Lower leg skin (tissue), 3 donors: ENCODE data around the gene CLMN.

Experiments used
- CTCF ChIP-seq, 3 donors: fragments of 450-650 bp; IDR thresholded peaks; one replicate each; pipeline ENCODE4 v1.5.1; 2016; ENCODE audit warnings: antibody characterized with exemption in 3 of 3, mild to moderate bottlenecking in 3 of 3, moderate library complexity in 2 of 3
- POLR2A ChIP-seq, 2 donors: fragments of 450-650 bp; IDR thresholded peaks; one replicate each; pipeline ENCODE4 v1.6.1; 2016 to 2017; ENCODE audit warnings: antibody characterized with exemption in 2 of 2, mild to moderate bottlenecking in 1 of 2, moderate library complexity in 1 of 2

GRCh38 chr14:95195031-95195430 is 124.7 kb downstream of the CLMN start:
- TF ChIP-seq CTCF (IDR thresholded peaks at IDR 0.05) (no peak), POLR2A (IDR thresholded peaks at IDR 0.05) (no peak)
